Activated naive CD4-positive, alpha-beta T cell treated with anti-CD3 and anti-CD28 coated beads for 36 hours (primary cell): ENCODE measurements around the gene HK1. TPM values are rescaled to one million over a fixed set of nuclear protein-coding genes. Genes with fewer than 3 reads are reported as not detected.

Source experiments
- CTCF ChIA-PET: fragments of 350-600 bp; sonication (Branson Sonifier 250); formaldehyde crosslinking; loops from one replicate; lab custom pipeline; 2021; ENCODE audit warnings: antibody characterized with exemption; lab: Charles Lee
- DNase-seq: peaks from one replicate; pipeline ENCODE4 v3.0.0-alpha.2; 2020
- H3K27ac Mint-ChIP-seq: one replicate; pipeline ENCODE4 v1.8.0; 2021; ENCODE audit warnings: mild to moderate bottlenecking, mixed read lengths
- H3K27me3 Mint-ChIP-seq: one replicate; pipeline ENCODE4 v1.8.0; 2021; ENCODE audit warnings: low read depth, mixed read lengths
- H3K36me3 Mint-ChIP-seq: one replicate; pipeline ENCODE4 v1.8.0; 2021; ENCODE audit warnings: low read depth, mixed read lengths
- H3K4me1 Mint-ChIP-seq: one replicate; pipeline ENCODE4 v1.8.0; 2021; ENCODE audit warnings: low read depth, mixed read lengths
- H3K4me3 Mint-ChIP-seq: one replicate; pipeline ENCODE4 v1.8.0; 2021; ENCODE audit warnings: mild to moderate bottlenecking, moderate library complexity, mixed read lengths
- H3K9me3 Mint-ChIP-seq: one replicate; pipeline ENCODE4 v1.8.0; 2021; ENCODE audit warnings: mixed read lengths
- intact Hi-C: fragments of 100-400 bp; cut with micrococcal nuclease; formaldehyde crosslinking; loops from one replicate; pipeline ENCODE4 v1.15.1; 2023
- total RNA-seq, 2 experiments: library from RNA; stranded (reverse); gene quantifications; one replicate each; pipeline ENCODE4 v1.2.3, GENCODE V29; 2021

Gene HK1
- total RNA-seq, 2 experiments from 2014 or later = 172 to 179 TPM

DNA sequence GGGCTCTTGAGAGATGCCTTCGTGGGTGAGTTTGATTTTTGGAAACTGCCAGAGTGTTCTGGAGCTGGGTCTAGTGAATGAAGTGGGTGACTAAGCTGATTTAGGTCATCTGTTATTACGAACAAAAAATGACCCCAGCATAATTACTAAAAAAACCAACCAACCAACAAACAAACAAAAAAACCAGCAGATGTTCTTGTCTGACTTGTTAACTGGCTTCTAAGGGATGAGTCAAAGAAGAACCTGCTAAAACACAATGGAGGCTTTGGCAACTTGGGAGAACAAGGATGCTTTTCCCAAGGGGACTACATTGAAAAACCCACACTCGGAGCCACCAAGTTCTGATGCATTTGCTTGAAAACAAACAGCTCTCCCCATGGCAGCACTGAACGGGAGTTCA is 126.9 kb downstream of the HK1 start:
- H3K9me3 Mint-ChIP-seq = no peaks in the 10 kb centered on the region
- intact Hi-C loops = no loop called here

DNA sequence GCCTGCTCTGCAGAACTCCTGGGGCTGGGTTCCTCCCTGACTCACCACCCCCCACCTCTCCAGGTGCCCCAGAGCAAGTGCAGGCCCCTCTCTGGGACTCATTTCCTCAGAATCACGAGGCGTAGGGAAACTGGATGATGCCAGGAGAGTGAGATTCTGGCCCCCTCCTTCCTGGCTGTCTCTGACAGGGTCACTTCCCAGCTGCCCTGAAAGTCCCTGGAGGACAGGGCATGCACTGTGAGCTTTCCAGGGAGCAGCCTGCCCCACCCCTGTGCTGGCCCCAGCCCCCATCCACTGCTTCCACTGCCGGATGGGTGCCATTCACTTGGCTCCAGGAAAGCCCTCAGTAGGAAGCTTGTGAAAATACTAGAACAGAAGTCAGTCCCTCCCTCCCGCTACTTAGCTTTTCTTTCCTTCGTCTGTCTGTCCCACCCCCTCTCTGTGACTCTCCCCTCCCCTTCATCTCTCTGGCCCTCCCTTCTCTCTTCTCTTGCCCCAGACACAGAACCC is 128.1 kb downstream of the HK1 start:
- H3K36me3 Mint-ChIP-seq = peaks cover 15% of the 10 kb centered on the region
- no peak for DNase-seq
- H3K27ac Mint-ChIP-seq = no peak overlapping the region
- CTCF ChIA-PET = interaction anchor here (0.6 to 4.2 kb wide), 10 partner anchors 11 to 498 kb away, joined by 3 to 52 read pairs (median 9); no protein-coding TSS in a partner anchor
- intact Hi-C loops = no loop called here
- H3K9me3 Mint-ChIP-seq = no peaks in the 10 kb centered on the region
- H3K27me3 Mint-ChIP-seq = no peaks in the 10 kb centered on the region
- H3K4me3 Mint-ChIP-seq = no peak overlapping the region
- H3K4me1 Mint-ChIP-seq = peaks cover 11% of the 10 kb centered on the region

More for the DNA sequence above, 126.9 kb downstream of the HK1 start:
- no peak overlapping the region for H3K27ac Mint-ChIP-seq
- H3K36me3 Mint-ChIP-seq = peaks cover 22% of the 10 kb centered on the region
- H3K27me3 Mint-ChIP-seq = no peaks in the 10 kb centered on the region
- DNase-seq = no peak
- CTCF ChIA-PET = interaction anchor here (0.7 to 4.2 kb wide), 4 partner anchors 12 to 213 kb away, joined by 3 to 52 read pairs (median 14); no protein-coding TSS in a partner anchor
- H3K4me1 Mint-ChIP-seq = peaks cover 11% of the 10 kb centered on the region
- no peak overlapping the region for H3K4me3 Mint-ChIP-seq

DNA sequence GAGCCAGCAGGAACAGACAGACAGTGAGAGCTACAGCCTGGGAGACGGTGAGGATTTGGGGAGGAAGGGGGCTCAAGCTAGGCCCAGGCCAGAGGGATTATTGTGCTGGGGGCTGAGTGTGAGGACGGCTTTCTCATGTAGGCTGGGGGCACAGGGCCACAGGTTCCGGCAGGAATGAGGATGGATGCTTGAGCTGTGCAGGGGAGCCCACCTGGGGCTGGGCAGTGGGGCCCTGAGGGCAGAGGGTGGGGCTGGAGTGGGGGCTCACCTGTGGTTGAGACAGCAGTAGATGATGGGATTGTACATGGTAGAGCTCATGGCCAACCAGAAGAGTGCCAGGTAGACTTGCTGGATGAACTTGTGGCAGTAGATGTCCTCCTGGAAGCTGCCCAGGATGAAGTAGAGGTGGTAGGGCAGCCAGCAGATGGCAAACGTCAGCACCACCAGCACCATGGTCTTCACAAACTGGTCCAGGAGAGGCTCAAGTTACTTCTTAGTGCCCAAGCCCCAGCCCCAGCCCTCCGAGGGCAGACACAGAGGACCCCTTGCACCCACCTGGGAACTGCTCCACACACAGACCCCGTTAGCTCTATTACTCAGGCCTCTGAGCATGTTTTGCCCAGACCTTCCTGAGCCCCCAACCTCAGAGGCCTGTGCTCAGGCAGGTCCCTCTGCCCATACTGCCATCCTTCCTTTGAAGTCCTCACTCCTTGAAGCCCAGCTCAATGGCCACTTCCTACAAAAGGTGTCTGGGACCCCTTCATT is 128.7 kb downstream of the HK1 start:
- Mint-ChIP-seq H3K9me3 (no peaks in the 10 kb centered on the region), H3K4me3 (no peak overlapping the region), H3K27me3 (no peaks in the 10 kb centered on the region), H3K27ac (no peak overlapping the region), H3K4me1 (peaks cover 11% of the 10 kb centered on the region), H3K36me3 (peaks cover 10% of the 10 kb centered on the region)
- no peak for DNase-seq
- intact Hi-C loops = no loop called here
- CTCF ChIA-PET = interaction anchor here (0.5 to 4.2 kb wide), 18 partner anchors 9 to 498 kb away, joined by 3 to 52 read pairs (median 4); no protein-coding TSS in a partner anchor

DNA sequence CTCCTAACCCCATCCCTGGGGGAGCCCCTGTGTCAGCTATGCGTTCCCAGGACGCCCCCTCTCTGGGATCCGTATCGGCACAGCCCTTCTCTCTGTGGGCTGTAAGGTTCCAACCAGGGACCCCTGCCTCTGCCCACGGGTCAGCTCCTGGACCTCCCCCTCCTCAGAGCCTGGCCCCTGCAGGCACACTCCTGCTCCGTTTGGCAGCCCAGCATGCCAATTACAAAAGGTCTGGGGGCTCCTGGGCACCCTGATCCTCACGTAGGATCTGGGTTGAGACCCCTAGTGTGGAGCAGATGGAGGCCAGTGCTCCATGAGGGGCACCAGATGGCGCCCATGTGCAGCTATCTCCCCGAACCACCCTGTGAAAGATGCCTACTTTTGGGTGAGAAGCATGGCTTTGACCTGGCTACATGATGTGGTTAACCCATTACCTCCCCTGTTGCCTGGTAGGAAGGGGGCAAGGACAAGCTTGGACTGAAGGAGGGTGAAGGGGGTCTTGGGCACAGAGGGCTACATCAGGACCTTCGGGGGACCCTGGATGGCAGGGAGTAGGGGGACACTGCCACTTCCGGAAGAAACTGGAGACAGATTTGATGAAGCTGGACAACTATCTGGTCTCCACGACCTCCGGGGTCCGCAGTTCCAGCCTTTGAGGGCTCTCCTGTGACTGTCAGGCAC is 129.5 kb downstream of the HK1 start:
- Mint-ChIP-seq H3K27me3 (no peaks in the 10 kb centered on the region), H3K4me1 (peaks cover 11% of the 10 kb centered on the region), H3K9me3 (no peaks in the 10 kb centered on the region), H3K4me3 (peak overlapping the region; percentile 58), H3K27ac (no peak overlapping the region), H3K36me3 (peaks cover 3% of the 10 kb centered on the region)
- intact Hi-C loops = loop anchor here (1.0 to 2.0 kb wide), 9 partner anchors 89 to 451 kb away; partner anchors contain the start of genes DDX21, FAM241B, KIFBP and SRGN
- CTCF ChIA-PET = interaction anchor here (0.5 to 4.2 kb wide), 30 partner anchors 9 to 402 kb away, joined by 3 to 52 read pairs (median 4); no protein-coding TSS in a partner anchor
- DNase-seq = peak; percentile 33

DNA sequence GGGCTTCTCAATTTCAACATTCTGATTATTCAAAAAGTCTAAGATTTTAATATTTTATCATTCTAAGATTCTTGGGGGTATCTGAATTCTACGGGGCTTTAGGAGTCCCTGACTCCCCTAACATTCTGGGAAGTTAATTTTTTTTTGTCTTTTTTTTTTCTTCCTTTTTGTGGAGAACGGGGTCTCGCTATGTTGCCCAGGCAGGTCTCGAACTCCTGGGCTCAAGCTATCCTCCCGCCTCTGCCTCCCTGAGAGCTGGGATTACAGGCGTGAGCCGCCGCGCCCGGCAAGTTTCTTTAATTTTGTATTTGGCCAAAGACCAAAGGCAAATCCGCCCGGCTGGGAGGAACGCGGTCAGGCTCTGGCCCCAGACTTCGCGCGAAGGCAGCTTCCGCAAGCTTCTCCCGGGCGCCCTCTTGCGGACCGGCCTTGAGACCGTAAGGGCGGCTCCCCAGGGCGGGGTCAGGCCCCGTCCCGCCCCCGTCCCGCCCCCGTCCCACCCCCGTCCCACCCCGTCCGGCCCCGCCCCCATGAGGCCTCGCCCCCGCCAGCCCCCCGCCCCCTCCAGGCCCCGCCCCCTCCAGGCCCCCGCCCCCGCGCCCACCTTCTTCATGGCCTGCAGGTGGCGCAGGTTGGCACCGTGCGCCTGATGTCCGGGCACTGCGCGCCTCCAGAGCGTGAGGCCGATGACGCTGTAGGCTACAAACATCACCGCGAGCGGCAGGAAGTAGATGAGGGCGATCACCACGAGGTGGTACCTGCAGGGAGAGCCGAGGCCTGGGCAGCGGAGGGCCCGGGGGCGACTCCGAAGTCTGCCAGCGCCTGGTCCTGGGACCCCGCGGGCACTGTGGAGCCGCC is 130.3 kb downstream of the HK1 start:
- H3K36me3 Mint-ChIP-seq = no peaks in the 10 kb centered on the region
- H3K27ac Mint-ChIP-seq = no peak overlapping the region
- CTCF ChIA-PET = interaction anchor here (0.7 to 4.2 kb wide), 23 partner anchors 11 to 403 kb away, joined by 3 to 52 read pairs (median 4); no protein-coding TSS in a partner anchor
- H3K27me3 Mint-ChIP-seq = no peaks in the 10 kb centered on the region
- DNase-seq = peak; percentile 93
- H3K4me1 Mint-ChIP-seq = peaks cover 12% of the 10 kb centered on the region
- intact Hi-C loops = loop anchor here (1.0 to 2.0 kb wide), 10 partner anchors 16 to 452 kb away; partner anchors contain the start of genes DDX21, FAM241B, KIFBP and SRGN
- H3K4me3 Mint-ChIP-seq = peak overlapping the region; percentile 58
- H3K9me3 Mint-ChIP-seq = no peaks in the 10 kb centered on the region

DNA sequence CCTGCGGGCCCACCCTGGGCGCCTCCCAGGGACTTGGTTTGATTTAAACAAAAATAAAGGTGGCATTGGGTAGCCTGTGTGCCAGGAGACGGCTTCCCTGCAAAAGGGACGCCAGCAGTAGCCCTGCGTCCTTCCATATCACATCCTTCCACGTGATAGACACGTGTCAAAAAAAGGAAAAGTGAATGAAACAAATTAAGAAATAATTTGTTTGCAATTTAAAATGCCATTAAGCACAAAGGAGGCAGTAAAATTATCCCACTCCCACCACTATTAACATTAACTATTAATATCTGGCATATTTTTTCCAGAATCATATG is 130.8 kb downstream of the HK1 start:
- no peak overlapping the region for H3K27ac Mint-ChIP-seq
- CTCF ChIA-PET = interaction anchor here (1.0 to 4.2 kb wide), 6 partner anchors 16 to 180 kb away, joined by 3 to 52 read pairs (median 16); no protein-coding TSS in a partner anchor
- H3K4me3 Mint-ChIP-seq = no peak overlapping the region
- intact Hi-C loops = loop anchor here (1.0 to 2.0 kb wide), 6 partner anchors 15 to 420 kb away; partner anchors contain the start of genes FAM241B, KIFBP, SRGN and VPS26A
- H3K9me3 Mint-ChIP-seq = no peaks in the 10 kb centered on the region
- no peak for DNase-seq
- peaks cover 12% of the 10 kb centered on the region for H3K4me1 Mint-ChIP-seq
- H3K36me3 Mint-ChIP-seq = no peaks in the 10 kb centered on the region
- H3K27me3 Mint-ChIP-seq = no peaks in the 10 kb centered on the region

DNA sequence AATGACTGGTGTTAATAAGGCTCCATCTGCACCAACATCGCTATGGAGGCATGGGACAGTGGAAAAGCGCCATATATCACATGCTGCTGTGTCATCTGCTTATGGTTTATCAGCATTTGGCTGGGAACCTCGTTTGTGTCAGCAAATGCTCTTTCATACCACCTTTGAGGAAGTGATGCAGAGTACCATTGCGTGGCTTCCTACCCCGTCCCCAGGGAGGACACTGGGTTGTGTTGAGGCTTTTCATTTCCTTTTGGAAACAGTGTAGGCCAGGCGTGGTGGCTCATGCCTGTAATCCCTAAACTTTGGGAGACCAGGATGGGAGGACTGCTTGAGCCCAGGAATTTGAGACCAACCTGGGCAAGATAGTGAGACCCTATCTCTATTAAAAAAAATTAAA is 131.7 kb downstream of the HK1 start:
- no peak overlapping the region for H3K27ac Mint-ChIP-seq
- intact Hi-C loops = loop anchor here (1.0 to 2.0 kb wide), 6 partner anchors 14 to 421 kb away; partner anchors contain the start of genes FAM241B, KIFBP, SRGN and VPS26A
- DNase-seq = no peak
- CTCF ChIA-PET = interaction anchor here (1.2 to 2.1 kb wide), 2 partner anchors 19 to 99 kb away, joined by 4 to 6 read pairs; no protein-coding TSS in a partner anchor
- H3K27me3 Mint-ChIP-seq = no peaks in the 10 kb centered on the region
- H3K9me3 Mint-ChIP-seq = no peaks in the 10 kb centered on the region
- H3K4me1 Mint-ChIP-seq = peaks cover 12% of the 10 kb centered on the region
- H3K36me3 Mint-ChIP-seq = no peaks in the 10 kb centered on the region
- no peak overlapping the region for H3K4me3 Mint-ChIP-seq

DNA sequence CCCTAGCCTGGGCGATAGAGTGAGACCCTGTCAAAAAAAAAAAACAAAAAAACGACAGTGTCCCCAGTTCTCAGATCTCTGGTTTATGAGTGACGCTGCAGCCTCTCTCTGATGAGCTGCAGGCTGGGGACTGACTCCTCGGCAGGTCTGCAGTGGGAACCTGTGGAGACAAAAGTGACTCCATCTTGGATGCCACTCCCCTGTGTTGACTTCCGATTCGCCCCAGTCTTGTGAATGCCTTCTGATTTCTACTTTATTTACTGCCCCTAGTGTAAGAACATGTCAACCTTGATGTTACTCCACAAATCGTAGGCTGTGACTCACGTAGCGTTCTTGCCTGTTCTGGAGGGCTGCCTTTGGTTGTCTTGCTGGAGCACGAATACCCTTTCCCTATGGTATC is 132.2 kb downstream of the HK1 start:
- CTCF ChIA-PET = interaction anchor here (0.7 to 2.1 kb wide), 5 partner anchors 20 to 860 kb away, joined by 3 to 6 read pairs (median 3); partner anchors contain the start of gene TSPAN15

DNA sequence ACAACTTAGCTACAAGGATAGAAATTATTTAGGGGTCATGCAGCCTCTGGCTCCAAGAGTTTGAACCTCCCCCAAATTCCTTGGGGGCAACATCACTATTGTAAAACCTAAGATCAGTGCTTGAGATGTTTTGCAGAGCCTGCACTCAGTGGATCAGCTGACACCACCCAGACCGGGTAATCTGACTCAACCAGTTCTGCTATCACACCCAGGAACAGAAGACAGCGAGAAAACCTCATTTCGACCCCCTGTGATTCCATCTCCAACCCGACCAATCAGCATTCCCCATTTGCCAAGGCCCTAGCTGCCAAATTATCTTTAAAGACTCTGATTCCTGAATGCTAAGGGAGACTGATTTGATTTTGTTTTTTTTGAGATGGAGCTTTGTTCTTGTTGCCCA is 133.2 kb downstream of the HK1 start:
- peaks cover 12% of the 10 kb centered on the region for H3K4me1 Mint-ChIP-seq
- no peaks in the 10 kb centered on the region for H3K36me3 Mint-ChIP-seq
- DNase-seq = no peak

More for the DNA sequence above, 132.2 kb downstream of the HK1 start:
- Mint-ChIP-seq H3K4me1 (peaks cover 12% of the 10 kb centered on the region), H3K4me3 (no peak overlapping the region), H3K27me3 (no peaks in the 10 kb centered on the region), H3K36me3 (no peaks in the 10 kb centered on the region), H3K9me3 (no peaks in the 10 kb centered on the region), H3K27ac (no peak overlapping the region)
- intact Hi-C loops = no loop called here
- DNase-seq = no peak

DNA sequence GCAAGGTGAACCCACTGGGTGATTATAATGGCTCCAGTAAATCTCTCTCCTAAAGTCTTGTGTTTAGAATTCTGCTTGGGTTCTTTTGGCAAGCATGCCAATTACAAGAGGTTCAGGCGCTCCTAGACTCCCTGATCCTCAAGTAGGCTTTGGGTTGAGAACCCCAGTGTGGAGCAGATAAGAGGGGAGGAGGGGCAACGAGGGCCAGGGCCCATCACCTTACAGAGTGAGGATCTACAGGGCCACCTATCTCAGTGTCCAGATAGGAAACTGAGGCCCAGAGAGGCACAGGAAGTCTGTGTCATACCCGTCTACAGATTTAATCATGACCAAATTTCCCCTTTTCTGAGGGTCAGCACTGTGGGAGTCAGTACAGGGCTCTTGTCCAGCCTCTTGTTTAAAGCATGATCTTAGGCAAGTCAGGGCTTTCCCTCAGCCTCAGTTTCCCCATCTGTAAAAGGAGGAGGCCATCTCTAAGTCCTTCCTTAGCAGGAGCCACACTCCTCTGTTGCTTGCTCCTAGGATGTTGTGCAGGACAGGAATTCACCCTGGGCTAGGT is 134.0 kb downstream of the HK1 start:
- H3K27ac Mint-ChIP-seq = no peak overlapping the region
- CTCF ChIA-PET = interaction anchor here (2.1 kb wide), 1 partner anchor 21 kb away, joined by 6 read pairs; no protein-coding TSS in a partner anchor
- DNase-seq = no peak
- no peaks in the 10 kb centered on the region for H3K9me3 Mint-ChIP-seq
- H3K4me1 Mint-ChIP-seq = peaks cover 12% of the 10 kb centered on the region
- H3K4me3 Mint-ChIP-seq = no peak overlapping the region
- H3K27me3 Mint-ChIP-seq = no peaks in the 10 kb centered on the region
- H3K36me3 Mint-ChIP-seq = no peaks in the 10 kb centered on the region
- intact Hi-C loops = no loop called here

More for the DNA sequence above, 133.2 kb downstream of the HK1 start:
- CTCF ChIA-PET = interaction anchor here (0.8 to 2.1 kb wide), 3 partner anchors 21 to 861 kb away, joined by 3 to 6 read pairs (median 3); no protein-coding TSS in a partner anchor
- H3K27ac Mint-ChIP-seq = no peak overlapping the region
- no peaks in the 10 kb centered on the region for H3K9me3 Mint-ChIP-seq
- intact Hi-C loops = no loop called here
- no peaks in the 10 kb centered on the region for H3K27me3 Mint-ChIP-seq
- H3K4me3 Mint-ChIP-seq = no peak overlapping the region
